Endothelial cell of umbilical vein (primary cell): ENCODE data around the gene DNAJC18.

ENCODE experiments used
- CTCF ChIP-seq, 2 donors: IDR thresholded peaks; 1 replicate in 1 of 2; 2 replicates in 1 of 2; pipeline ENCODE4 v1.5.1; 2011; ENCODE audit warnings: low read length in 2 of 2, mild to moderate bottlenecking in 2 of 2, moderate library complexity in 2 of 2, control low read depth in 1 of 2, inconsistent platforms in 1 of 2, low read depth in 1 of 2; ENCODE audit not compliant: insufficient read depth in 1 of 2; ENCODE audit errors: extremely low read depth in 1 of 2
- EZH2 ChIP-seq: IDR thresholded peaks from 2 replicates; pipeline ENCODE4 v1.6.1; 2012; ENCODE audit warnings: borderline replicate concordance, low read depth, mild to moderate bottlenecking, moderate library complexity, low read length, inconsistent platforms; ENCODE audit not compliant: severe bottlenecking
- FOS ChIP-seq: IDR thresholded peaks from 2 replicates; pipeline ENCODE4 v1.6.1; 2011; ENCODE audit warnings: mild to moderate bottlenecking, low read length, moderate library complexity, borderline replicate concordance; ENCODE audit not compliant: insufficient read depth
- GATA2 ChIP-seq: IDR thresholded peaks from 2 replicates; pipeline ENCODE4 v1.7.0; 2011; ENCODE audit warnings: low read depth, mild to moderate bottlenecking, moderate library complexity, mixed read lengths, low read length; ENCODE audit not compliant: insufficient read length, insufficient read depth
- JUN ChIP-seq: IDR thresholded peaks from 2 replicates; pipeline ENCODE4 v1.6.1; 2011; ENCODE audit warnings: borderline replicate concordance, low read depth; ENCODE audit not compliant: insufficient read length, insufficient read depth
- MAX ChIP-seq: IDR thresholded peaks from 2 replicates; pipeline ENCODE4 v1.6.1; 2011; ENCODE audit not compliant: insufficient read depth, insufficient read length
- POLR2A ChIP-seq: IDR thresholded peaks from 2 replicates; pipeline ENCODE4 v1.6.1; 2012; ENCODE audit warnings: low read depth, mild to moderate bottlenecking, control low read depth, low read length
- POLR2AphosphoS5 ChIP-seq: IDR thresholded peaks from 2 replicates; pipeline ENCODE4 v1.6.1; 2012; ENCODE audit warnings: low read depth, mild to moderate bottlenecking, control low read depth, low read length, moderate library complexity; ENCODE audit not compliant: insufficient read depth

GRCh38 chr5:139364466-139364865 lies 74.9 kb downstream of the DNAJC18 start:
- TF ChIP-seq CTCF (IDR thresholded peaks at IDR 0.05; ENCODE audit: extremely low read depth in 1 of 2, insufficient read depth in 1 of 2, low read depth in 1 of 2, low read length in 2 of 2), result no peak
- TF ChIP-seq POLR2AphosphoS5, result no peak
- no peak for TF ChIP-seq EZH2
- TF ChIP-seq MAX, result no peak
- TF ChIP-seq GATA2, result no peak
- no peak for TF ChIP-seq POLR2A
- no peak for TF ChIP-seq JUN
- no peak for TF ChIP-seq FOS
